Measurements from ENCODE around the gene CTNNA2. TPM values are rescaled to one million over a fixed set of nuclear protein-coding genes. Genes with fewer than 3 reads are reported as not detected.

CTNNA2 gene
- total and polyA plus RNA-seq, 12 donors: 0.12 to 5.0 (median 1.4) TPM; not detected in 1

DNA sequence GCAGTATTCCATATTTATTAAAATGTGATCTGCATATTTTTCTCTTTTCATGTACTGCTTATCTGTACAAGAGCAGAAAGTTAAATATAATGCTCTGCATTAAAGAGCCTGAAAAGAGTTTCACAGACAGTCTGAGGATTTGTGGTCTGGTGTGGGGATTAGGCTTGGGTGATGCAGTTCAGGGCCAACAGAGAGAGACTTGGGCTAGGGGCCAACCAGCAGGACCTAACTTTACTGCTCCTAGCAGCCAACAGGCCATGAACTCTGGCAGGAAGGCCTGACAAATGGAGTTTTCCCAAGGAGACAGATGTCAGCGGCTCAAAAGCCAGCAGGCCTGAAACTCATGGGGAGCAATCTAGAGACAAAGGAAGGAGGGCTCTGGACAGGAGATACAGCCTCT lies 622.1 kb downstream of the CTNNA2 start:
- Histone ChIP-seq H3K4me1 (replicated peaks in 1 of 2) (no peaks in the 10 kb centered on the region), H3K36me3 (replicated peaks in 1 of 2) (no peaks in the 10 kb centered on the region), H3K27me3 (no peaks in the 10 kb centered on the region), H3K4me3 (no peak overlapping the region), H3K27ac (no peak overlapping the region), H3K9me3 (replicated peaks in 1 of 3) (no peaks in the 10 kb centered on the region)
- WGBS, 4 donors: 36 to 69% (median 45%) methylated on average over 1 of the region's 1 CpG
- TF ChIP-seq, protein P1, sequence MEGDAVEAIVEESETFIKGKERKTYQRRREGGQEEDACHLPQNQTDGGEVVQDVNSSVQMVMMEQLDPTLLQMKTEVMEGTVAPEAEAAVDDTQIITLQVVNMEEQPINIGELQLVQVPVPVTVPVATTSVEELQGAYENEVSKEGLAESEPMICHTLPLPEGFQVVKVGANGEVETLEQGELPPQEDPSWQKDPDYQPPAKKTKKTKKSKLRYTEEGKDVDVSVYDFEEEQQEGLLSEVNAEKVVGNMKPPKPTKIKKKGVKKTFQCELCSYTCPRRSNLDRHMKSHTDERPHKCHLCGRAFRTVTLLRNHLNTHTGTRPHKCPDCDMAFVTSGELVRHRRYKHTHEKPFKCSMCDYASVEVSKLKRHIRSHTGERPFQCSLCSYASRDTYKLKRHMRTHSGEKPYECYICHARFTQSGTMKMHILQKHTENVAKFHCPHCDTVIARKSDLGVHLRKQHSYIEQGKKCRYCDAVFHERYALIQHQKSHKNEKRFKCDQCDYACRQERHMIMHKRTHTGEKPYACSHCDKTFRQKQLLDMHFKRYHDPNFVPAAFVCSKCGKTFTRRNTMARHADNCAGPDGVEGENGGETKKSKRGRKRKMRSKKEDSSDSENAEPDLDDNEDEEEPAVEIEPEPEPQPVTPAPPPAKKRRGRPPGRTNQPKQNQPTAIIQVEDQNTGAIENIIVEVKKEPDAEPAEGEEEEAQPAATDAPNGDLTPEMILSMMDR (IDR thresholded peaks at IDR 0.05): no peak
- no peak for TF ChIP-seq POLR2A (IDR thresholded peaks at IDR 0.05)
- no peak for DNase-seq
- intact Hi-C loops (cut with DNase I): no loop called here

- intact Hi-C loops (cut with DNase I): no loop called here
- Histone ChIP-seq H3K4me3 (no peak overlapping the region), H3K27me3 (no peaks in the 10 kb centered on the region), H3K27ac (no peak overlapping the region), H3K9me3 (replicated peaks in 1 of 3) (no peaks in the 10 kb centered on the region), H3K36me3 (replicated peaks in 1 of 2) (no peaks in the 10 kb centered on the region), H3K4me1 (replicated peaks in 1 of 2) (no peaks in the 10 kb centered on the region)
- 90 to 100% (median 98%) methylated on average over 1 of the region's 1 CpG for WGBS, 4 donors
- no peak for DNase-seq
- TF ChIP-seq, protein P1 (IDR thresholded peaks at IDR 0.05): no peak
- no peak for TF ChIP-seq POLR2A (IDR thresholded peaks at IDR 0.05)
Measured at GRCh38 chr2:80136338-80136737, 623.5 kb downstream of the CTNNA2 start.

DNA sequence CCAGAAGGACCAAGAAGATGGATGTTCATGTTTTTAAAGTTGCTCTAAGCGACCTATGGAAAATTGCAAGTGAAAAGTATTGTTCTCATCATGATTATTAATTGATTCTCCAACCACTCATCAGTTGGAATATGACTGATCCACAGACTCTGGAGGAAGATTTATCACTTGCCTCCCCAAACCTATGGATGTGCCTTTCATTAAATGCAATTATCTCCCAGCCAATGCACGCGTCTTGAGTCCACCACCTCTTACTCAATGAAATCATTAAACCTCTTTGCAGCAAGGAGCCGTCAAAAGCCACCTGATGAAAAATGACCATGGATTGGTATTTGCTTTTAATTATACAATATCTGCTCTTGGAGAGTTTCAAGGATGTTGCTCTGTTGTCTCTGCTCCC lies 626.1 kb downstream of the CTNNA2 start:
- Histone ChIP-seq H3K9me3 (replicated peaks in 1 of 3) (no peaks in the 10 kb centered on the region), H3K27ac (no peak overlapping the region), H3K4me3 (no peak overlapping the region), H3K27me3 (no peaks in the 10 kb centered on the region), H3K4me1 (replicated peaks in 1 of 2) (no peaks in the 10 kb centered on the region), H3K36me3 (replicated peaks in 1 of 2) (no peaks in the 10 kb centered on the region)
- TF ChIP-seq POLR2A (IDR thresholded peaks at IDR 0.05): no peak
- TF ChIP-seq, protein P1 (IDR thresholded peaks at IDR 0.05): no peak
- no peak for DNase-seq
- intact Hi-C loops (cut with DNase I): no loop called here
- WGBS, 4 donors: 62 to 77% (median 67%) methylated on average over 4 of the region's 4 CpGs

DNA sequence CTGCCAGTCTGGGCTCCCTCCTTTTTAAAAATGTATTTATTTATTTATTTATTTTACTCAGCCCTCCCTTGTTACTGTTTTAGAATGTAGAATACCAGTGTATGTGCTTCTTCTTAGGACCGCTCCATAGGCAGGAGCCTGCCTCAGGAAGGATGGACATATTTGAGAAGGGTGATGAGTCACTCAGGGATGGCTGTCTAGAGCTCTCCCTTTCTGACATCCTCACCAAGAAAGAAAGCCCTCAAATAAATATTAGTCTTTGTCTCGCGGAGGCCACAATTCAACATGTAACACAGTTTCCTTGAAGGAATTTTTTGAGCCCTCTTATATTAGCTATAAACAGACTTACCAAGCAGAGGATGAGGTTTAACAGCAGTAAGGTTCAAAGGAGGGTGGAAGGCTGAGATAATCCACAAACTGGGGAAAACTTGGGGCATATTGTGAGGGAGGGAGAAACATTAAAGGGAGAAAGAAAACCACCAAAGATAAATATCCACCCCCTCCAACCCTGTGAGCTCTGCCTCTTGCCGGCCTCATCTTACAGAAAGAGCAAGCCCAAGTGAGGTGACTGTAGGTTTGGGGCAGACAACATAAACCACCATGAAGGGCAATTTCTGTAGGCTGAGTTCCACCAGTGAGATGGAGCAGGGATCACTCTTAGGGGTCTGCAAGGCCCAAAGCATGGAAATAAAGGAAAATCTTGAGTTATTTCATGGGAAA lies 628.3 kb downstream of the CTNNA2 start:
- DNase-seq: no peak

More for the DNA sequence above, 628.3 kb downstream of the CTNNA2 start:
- Histone ChIP-seq H3K4me1 (replicated peaks in 1 of 2) (no peaks in the 10 kb centered on the region), H3K36me3 (replicated peaks in 1 of 2) (no peaks in the 10 kb centered on the region), H3K27me3 (no peaks in the 10 kb centered on the region), H3K27ac (no peak overlapping the region), H3K9me3 (replicated peaks in 1 of 3) (no peaks in the 10 kb centered on the region), H3K4me3 (no peak overlapping the region)
- intact Hi-C loops (cut with DNase I): no loop called here
- 78 to 89% (median 85%) methylated on average over 4 of the region's 4 CpGs for WGBS, 4 donors
- TF ChIP-seq, protein P1 (IDR thresholded peaks at IDR 0.05): no peak
- no peak for TF ChIP-seq POLR2A (IDR thresholded peaks at IDR 0.05)
